ENCODE measurements around the gene RAB3GAP2.
"Not testable (repeated sequence)": the region's sequence is repeated elsewhere in the genome, so short reads cannot be mapped to it uniquely, and the experiment has no call there.

DNA sequence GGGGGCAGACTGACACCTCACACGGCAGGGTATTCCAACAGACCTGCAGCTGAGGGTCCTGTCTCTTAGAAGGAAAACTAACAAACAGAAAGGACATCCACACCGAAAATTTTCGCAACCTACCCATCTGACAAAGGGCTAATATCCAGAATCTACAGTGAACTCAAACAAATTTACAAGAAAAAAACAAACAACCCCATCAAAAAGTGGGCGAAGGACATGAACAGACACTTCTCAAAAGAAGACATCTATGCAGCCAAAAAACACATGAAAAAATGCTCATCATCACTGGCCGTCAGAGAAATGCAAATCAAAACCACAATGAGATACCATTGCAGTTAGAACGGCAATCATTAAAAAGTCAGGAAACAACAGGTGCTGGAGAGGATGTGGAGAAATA is 26.4 kb downstream of the RAB3GAP2 start:
- not testable (repeated sequence) for TF ChIP-seq POLR2A, POLR2AphosphoS5, EP300 (IDR thresholded peaks at IDR 0.05)
- TF ChIP-seq, protein P1, sequence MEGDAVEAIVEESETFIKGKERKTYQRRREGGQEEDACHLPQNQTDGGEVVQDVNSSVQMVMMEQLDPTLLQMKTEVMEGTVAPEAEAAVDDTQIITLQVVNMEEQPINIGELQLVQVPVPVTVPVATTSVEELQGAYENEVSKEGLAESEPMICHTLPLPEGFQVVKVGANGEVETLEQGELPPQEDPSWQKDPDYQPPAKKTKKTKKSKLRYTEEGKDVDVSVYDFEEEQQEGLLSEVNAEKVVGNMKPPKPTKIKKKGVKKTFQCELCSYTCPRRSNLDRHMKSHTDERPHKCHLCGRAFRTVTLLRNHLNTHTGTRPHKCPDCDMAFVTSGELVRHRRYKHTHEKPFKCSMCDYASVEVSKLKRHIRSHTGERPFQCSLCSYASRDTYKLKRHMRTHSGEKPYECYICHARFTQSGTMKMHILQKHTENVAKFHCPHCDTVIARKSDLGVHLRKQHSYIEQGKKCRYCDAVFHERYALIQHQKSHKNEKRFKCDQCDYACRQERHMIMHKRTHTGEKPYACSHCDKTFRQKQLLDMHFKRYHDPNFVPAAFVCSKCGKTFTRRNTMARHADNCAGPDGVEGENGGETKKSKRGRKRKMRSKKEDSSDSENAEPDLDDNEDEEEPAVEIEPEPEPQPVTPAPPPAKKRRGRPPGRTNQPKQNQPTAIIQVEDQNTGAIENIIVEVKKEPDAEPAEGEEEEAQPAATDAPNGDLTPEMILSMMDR (IDR thresholded peaks at IDR 0.05) = not testable (repeated sequence)

All from gastroesophageal sphincter (tissue), 3 donors.